Fibroblast of skin of right biceps (primary cell): Measurements from ENCODE around the gene TEX13D.

ENCODE experiments used
- DNase-seq: peaks from one replicate; pipeline ENCODE4 v3.0.0-alpha.2; 2013

The TEX13D gene

GRCh38 chrX:124348885-124349453, 16.5 kb downstream of the TEX13D start:
- DNase-seq, result no peak

DNA sequence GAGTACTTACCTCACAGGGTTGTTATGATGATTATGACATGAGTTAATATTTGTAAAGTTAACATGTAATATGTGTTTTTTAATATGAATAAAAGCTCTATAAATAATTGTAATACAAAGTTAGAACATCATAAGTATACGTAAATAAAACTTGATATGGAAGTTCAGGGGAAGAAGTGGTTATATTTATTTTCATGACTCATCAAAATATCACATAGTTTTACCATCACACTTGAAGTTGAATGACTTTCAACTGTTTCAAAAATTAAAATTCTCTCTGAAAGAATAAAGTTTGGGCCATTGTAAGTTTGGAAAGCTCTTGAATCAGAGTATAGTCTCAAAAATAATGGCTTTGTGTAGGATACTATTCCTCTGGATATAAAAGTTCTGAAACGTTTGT, 22.2 kb downstream of the TEX13D start:
- DNase-seq, result no peak

DNA sequence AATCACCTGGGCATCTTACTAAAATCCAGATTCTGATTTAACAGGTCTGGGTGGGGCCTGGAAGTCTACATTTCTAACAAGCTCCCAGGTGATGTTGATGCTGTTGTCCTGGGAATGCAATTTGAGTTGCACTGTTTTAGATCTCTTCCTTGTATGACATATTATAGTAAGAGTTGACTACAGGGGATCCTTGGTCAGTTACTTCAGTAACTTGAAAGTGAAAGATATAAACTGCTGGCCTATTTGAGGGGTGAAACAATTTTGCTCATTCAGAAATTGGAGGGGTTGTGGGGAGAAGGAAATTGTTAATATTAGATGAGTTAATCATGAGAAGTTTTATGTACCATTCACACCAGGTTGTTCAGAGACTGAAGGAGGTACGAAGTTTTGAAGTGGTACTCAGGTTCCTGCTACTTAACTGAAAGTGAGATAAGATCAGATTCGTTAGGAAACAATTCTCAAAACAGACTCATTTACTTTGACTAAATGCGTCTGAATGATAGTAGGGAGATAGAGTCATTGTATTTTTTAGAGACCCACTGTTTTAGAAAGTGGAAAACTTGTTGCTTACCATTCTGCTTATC, 26.4 kb downstream of the TEX13D start:
- DNase-seq, result no peak

- DNase-seq, result no peak
Measured at GRCh38 chrX:124362072-124362471, 29.6 kb downstream of the TEX13D start.

GRCh38 chrX:124362761-124363160, 30.3 kb downstream of the TEX13D start:
- no peak for DNase-seq

- DNase-seq, result no peak
Measured at GRCh38 chrX:124369722-124370121, 37.3 kb downstream of the TEX13D start.

DNA sequence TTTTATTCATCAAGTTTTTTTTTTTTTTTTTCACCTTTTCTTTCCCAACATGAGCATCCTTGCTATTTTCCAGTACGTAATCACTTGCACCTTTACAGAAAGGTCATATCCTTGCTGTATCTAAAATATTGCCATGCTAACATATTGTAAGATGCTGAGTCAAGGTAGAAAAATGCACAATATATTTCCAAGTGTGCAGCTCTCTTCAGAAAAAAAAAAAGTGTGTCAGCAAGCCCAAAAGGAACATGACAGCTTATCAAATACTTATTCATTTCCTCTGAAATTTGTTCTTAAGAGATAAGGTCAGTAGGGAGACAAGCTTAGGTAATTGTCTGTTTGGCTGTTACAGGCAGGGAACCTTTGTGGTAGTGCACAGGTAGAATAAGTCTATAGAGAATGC, 40.9 kb downstream of the TEX13D start:
- peak; percentile 22 for DNase-seq

- DNase-seq, result peak; percentile 49
Measured at GRCh38 chrX:124378643-124379042, 46.2 kb downstream of the TEX13D start.

GRCh38 chrX:124383354-124383753, 50.9 kb downstream of the TEX13D start:
- DNase-seq, result peak; percentile 24

DNA sequence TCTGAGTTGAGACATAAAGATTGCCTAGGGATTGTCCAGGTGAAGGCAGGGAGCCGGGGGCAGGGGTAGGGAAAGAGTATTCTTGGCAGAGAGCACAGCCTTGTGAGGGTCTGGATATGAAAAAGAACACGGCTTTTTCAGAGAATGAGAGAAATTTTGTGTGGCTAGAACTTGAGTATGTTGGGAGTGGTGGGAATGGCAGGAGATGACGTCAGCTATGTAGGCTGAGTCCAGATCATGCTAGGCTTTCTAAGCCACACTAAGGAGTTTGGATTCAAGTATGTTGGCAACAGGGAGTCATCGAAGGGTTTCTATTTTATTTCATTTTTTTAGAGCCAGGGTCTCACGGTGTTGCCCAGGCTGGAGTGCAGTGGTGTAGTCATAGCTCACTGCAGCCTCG, 53.9 kb downstream of the TEX13D start:
- no peak for DNase-seq
